Fibroblast of mammary gland (primary cell): Measurements from ENCODE around the gene TMEM62.

ENCODE experiments used
- DNase-seq: peaks from one replicate; pipeline ENCODE4 v3.0.0-alpha.2; 2010; ENCODE audit warnings: low read depth
- H3K4me3 ChIP-seq: 2 replicates; pipeline ENCODE4 v1.5.1; 2011; ENCODE audit warnings: low read depth, mild to moderate bottlenecking, low read length, moderate library complexity; ENCODE audit not compliant: control insufficient read depth
- CTCF ChIP-seq: conservative IDR thresholded peaks from 2 replicates; pipeline ENCODE4 v1.5.1; 2011; ENCODE audit warnings: low read depth, low read length, inconsistent platforms; ENCODE audit not compliant: control insufficient read depth, insufficient read depth

The TMEM62 gene

GRCh38 chr15:43133430-43134156, at the start of gene TMEM62:
Gene TMEM62 (plus strand): TSS chr15:43133586. CDS start chr15:43133803, 217 bp downstream.
- H3K4me3 ChIP-seq: peak within 1 kb of the TSS; percentile 73
- peak; percentile 47 for DNase-seq
- no peak for TF ChIP-seq CTCF

- no peak overlapping the region for H3K4me3 ChIP-seq
- TF ChIP-seq CTCF: no peak
- peak; percentile 5 for DNase-seq
Observed at GRCh38 chr15:43085921-43086320, 47.5 kb upstream of the TMEM62 start.

- DNase-seq: peak; percentile 23
- TF ChIP-seq CTCF: no peak
- H3K4me3 ChIP-seq: no peak overlapping the region
Observed at GRCh38 chr15:43086551-43086950, 46.8 kb upstream of the TMEM62 start.

- no peak for TF ChIP-seq CTCF
- no peak overlapping the region for H3K4me3 ChIP-seq
- DNase-seq: no peak
Observed at GRCh38 chr15:43091859-43092258, 41.5 kb upstream of the TMEM62 start.

- DNase-seq: peak; percentile 50
- TF ChIP-seq CTCF: no peak
Observed at GRCh38 chr15:43093026-43093425, 40.4 kb upstream of the TMEM62 start.

GRCh38 chr15:43094416-43095030, 38.9 kb upstream of the TMEM62 start:
- DNase-seq: no peak
- H3K4me3 ChIP-seq: no peak overlapping the region

More at GRCh38 chr15:43093026-43093425, 40.4 kb upstream of the TMEM62 start:
- H3K4me3 ChIP-seq: no peak overlapping the region

More at GRCh38 chr15:43094416-43095030, 38.9 kb upstream of the TMEM62 start:
- no peak for TF ChIP-seq CTCF
